Stimulated activated CD4-positive, alpha-beta T cell treated with anti-CD3 and anti-CD28 coated beads, Interleukin-15, amount 100 ng/mL, for 48 hours (primary cell): ENCODE data around the gene YWHAE.
"Not testable (repeated sequence)": the region's sequence is repeated elsewhere in the genome, so short reads cannot be mapped to it uniquely, and the experiment has no call there.

ENCODE experiments used
- DNase-seq, 2 donors: peaks; one replicate each; pipeline ENCODE4 v3.0.0-alpha.2; 2020; ENCODE audit warnings: low read depth in 2 of 2

The YWHAE gene

DNA sequence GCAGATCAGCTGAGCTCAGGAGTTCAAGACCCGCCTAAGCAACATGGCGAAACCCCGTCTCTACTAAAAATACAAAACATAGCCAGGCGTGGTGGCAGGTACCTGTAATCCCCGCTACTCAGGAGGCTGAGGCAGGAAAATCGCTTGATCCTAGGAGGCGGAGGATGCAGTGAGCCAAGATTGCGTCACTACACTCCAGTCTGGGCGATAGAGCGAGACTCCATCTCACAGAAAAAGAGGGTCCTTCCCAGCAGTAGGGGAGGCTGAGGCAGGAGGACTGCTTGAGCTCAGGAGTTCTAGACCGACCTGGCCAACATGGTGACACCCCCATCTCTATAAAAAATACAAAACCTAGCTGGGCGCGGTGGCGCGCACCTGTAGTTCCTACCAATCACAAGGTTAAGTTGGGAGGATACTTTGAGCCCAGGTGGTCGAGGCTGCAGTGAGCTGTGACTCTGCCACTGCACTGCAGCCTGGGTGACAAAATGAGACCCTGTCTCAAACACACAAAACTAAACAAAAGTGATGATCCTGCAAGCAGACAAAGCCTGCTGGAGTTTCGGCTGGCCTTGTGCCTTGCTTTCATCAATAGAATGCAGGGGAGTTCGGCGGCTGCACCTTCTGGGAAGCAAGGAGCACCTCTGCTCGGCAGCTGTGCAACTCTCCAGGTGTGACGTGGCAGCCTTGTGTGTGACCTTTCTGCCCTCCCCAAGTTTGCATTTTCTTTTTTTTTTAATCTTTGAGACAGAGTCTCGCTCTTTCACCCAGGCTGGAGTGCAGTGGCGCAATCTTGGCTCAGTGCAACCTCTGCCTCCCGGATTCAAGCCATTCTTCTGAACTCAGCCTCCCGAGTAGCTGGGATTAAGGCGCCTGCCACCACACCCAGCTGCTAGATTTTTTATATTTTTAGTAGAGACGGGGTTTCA is 12.4 kb upstream of the YWHAE start:
- DNase-seq: no peak

DNA sequence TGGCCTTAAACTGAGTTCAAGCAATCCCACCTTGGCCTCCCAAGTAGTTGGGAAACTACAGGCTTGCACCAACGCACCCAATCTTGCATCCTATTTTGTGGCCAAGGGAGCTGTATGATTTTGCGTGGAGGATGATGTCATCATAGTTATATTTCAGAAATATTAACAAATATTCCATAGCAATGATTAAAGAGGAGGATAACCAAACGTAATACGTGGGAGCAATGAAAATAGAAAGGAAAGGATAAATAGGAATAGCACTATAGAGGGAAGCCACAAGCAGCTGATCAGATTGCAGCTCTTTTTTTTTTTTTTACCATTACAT is 2.2 kb upstream of the YWHAE start:
- no peak for DNase-seq

DNA sequence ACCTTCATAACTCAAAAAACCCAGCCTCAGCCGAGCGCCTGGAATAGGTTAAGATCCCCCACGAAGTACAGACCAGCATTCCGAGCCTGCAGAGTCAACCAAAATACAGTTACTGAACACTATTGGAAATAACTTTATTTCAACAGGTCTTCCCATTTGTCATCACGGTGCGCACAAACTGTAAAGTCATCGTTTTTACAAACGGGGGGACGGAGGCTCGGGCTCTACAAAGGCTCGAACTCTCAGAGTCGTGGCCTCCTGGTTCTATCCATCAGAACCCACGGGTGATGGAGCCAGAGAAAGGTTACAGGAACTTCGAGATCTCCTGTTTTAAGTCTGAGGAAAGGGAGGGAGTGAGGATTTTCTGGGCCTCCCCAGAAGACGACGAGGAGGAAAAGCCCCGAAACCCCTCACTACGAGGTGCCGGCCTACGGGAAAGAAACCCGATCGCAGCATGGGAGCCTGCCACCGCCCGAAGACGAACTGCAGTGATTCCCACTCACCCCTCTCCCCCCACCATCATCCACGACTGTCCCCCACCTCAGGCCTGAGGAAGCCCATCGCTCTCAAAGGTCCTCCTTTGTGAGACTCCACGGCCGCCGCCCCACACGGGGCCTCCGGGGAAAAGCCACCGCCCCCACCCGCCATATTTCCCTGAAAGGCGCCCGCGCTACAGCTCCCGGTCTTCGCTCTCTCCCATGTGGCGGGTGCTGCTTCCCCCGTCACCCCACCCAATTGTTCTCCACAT is 917 bp downstream of the YWHAE start:
- DNase-seq: peak in 1 of 2 donors; percentile 18

DNA sequence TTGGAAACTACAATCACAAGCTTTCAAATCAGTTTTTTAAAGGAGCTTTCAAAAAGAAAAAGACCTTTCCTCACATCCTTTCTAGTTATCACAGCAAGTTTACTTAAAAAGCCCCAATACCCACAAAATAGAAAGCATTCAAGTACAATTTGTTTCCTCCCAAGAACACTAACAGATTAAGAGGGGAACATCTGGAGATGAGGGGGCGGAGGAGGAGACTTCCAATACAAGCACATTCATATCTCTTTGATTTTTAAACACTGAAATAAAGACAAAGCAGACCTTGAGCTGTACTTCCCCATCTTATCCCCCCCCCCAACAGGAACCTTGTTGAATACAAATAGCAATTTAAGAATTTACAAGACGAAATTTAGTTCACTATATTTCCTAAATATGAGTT is 2.0 kb downstream of the YWHAE start:
- DNase-seq: no peak

DNA sequence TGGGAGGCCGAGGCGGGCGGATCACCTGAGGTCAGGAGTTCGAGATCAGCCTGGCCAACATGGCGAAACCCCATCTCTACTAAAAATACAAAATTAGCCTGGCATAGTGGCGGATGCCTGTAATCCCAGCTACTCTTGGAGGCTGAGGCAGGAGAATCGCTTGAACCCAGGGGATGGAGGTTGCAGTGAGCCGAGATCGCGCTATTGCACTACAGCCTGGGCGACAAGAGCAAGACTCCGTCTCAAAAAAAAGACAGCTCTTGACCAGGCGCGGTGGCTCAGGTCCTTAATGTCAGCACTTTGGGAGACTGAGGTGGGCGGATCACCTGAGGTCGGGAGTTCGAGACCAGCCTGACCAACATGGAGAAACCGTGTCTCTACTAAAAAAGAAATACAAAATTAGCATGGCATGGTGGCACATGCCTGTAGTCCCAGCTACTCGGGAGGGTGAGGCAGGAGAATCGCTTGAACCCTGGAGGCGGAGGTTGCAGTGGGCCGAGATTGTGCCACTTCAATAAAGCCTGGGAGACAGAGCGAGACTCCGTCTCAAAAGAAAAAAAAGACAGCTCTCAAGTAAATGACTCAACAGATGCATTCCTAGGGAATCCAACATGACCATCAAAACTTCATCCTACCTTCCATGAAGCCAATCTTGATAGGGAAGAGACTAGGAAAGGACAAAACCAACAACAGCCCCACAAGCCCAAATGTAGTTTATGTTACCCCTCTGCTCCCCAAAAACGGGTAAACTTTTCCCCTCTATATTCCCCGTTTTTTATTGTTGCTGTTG is 4.0 kb downstream of the YWHAE start:
- DNase-seq: not testable (repeated sequence)

DNA sequence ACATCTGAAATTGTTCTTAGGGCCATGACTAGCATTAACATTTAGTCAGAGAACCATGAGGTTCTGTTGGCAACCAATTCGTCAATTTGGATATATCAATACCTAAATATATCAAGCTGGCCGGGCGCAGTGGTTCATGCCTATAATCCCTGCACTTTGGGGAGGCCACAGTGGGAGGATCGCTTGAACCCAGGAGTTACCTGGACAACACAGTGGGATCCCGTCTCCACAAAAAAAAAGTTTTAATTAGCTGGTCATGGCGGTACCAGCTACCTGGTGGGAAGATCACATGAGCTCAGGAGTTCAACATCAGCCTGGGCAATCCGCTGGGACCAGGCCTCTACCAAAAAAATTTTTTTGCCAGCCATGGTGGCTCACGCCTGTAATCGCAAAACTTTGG is 8.4 kb downstream of the YWHAE start:
- no peak for DNase-seq

- DNase-seq: no peak
These were observed 9.3 kb downstream of the YWHAE start for GRCh38 chr17:1390432-1391367.

- DNase-seq: not testable (repeated sequence)
These were observed 12.4 kb downstream of the YWHAE start for GRCh38 chr17:1387490-1388227.

GRCh38 chr17:1386675-1387190 is 13.3 kb downstream of the YWHAE start:
- DNase-seq: not testable (repeated sequence)

GRCh38 chr17:1386265-1386664 is 13.8 kb downstream of the YWHAE start:
- DNase-seq: no peak

- DNase-seq: no peak
These were observed 14.2 kb downstream of the YWHAE start for GRCh38 chr17:1385861-1386260.

- DNase-seq: no peak
These were observed 15.1 kb downstream of the YWHAE start for GRCh38 chr17:1384905-1385435.

GRCh38 chr17:1379930-1380313 is 20.1 kb downstream of the YWHAE start:
- no peak for DNase-seq

DNA sequence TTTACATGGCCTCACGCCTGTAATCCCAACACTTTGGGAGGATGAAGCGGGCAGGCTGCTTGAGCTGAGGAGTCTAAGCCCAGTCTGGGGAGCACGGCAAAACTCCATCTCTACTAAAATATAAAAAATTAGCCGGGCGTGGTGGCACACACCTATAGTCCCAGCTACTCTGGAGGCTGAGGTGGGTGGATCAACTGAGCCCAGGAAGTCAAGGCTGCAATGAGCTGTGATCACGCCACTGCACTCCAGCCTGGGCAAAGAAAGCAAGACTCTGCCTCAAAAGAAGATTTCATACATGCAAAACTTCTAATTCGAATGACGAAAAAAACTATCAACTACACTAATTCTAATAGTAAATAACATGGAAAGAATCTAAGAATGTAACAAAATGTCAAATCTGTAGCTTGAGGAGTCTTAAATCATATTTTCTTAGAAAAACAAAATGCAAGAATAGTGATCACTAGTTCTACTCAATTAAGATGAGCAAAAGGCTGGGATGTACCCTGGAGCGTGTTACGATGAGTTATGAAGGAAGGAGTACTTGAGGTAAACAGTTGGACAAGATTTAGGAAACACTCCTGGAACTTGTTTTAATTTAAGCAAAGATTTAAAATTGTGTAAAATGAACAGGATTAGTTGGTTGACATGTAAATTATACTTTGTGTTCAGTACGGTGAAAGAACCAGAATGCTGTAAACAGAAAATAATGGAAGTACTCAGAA is 20.7 kb downstream of the YWHAE start:
- no peak for DNase-seq

DNA sequence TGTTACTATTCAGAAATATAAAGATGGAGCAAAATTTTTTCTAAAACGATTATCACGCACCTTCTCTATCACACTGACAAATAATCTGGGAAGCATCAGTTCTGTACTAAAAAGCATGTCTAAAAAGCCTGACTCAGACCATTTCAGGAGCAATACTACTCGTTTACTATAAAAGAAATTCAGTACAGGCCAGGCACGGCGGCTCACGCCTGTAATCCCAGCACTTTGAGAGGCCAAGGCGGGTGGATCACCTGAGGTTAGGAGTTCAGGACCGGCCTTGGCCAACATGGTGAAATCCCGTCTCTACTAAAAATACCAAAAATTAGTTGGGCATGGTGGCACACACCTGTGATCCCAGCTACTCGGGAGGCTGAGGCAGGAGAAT is 21.6 kb downstream of the YWHAE start:
- DNase-seq: not testable (repeated sequence)

GRCh38 chr17:1377334-1377733 is 22.7 kb downstream of the YWHAE start:
- no peak for DNase-seq

DNA sequence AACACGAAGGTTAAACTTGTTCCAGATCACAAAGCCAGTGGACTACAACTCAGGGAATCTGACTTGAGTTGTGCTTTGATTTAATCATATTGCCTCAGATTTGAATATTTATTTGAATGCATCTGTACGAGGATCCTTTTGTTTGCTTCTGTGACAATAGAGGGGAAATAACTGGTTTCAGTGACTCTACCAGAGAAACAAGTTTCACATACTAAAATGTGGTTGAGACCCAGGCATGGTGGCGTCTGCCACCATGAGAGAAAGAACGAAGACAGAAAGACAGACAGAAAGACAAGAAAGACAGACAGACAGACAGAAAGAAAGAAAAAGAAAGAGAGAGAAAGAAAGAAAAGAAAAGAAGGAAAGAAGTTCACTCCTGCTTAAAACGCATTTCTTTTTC is 24.0 kb downstream of the YWHAE start:
- DNase-seq: no peak

GRCh38 chr17:1375615-1376014 is 24.4 kb downstream of the YWHAE start:
- no peak for DNase-seq

DNA sequence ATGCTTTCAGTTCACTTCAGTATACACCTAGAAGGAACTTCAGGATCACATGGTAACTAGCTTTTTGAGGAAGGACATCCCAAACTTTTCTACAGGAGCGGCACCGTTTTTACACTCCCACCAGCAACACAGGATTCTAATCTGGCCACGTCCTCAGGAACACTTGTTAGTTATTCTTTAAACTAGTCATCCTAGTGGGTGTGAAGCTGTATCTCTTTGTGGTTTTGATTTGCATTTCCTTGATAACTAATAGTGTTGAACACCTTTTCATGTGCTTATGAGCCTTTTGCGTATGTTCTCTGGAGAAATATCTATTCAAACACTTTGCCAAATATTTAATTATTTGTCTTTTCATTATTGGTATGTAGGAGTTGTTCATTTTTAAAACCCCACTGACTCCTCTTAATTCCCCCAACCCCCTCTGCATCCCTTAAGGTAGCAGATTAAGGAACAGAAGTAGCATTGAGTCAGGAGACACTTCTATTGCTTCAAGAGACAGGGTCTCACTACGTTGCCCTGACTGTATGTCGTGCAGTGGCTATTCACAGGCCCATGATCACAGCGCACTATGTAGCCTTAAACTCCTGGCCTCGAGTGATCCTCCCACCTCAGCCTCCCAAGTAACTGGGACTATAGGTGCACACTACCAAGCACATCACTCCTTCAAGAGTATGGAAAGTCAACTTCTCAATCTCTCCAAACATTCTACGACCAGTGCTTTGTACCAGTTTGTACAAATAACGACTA is 25.4 kb downstream of the YWHAE start:
- DNase-seq: no peak
